ENCODE data around the gene ADGRL1.
"Not testable (repeated sequence)": the region's sequence is repeated elsewhere in the genome, so short reads cannot be mapped to it uniquely, and the experiment has no call there.

The ADGRL1 gene

GRCh38 chr19:14205452-14206287 lies at the start of gene ADGRL1:
Gene ADGRL1 (minus strand): TSS chr19:14206169. CDS start chr19:14183602, 22,567 bp downstream.
- FAIRE-seq; DNase-seq (ENCODE audit: low spot score): not testable (repeated sequence)

DNA sequence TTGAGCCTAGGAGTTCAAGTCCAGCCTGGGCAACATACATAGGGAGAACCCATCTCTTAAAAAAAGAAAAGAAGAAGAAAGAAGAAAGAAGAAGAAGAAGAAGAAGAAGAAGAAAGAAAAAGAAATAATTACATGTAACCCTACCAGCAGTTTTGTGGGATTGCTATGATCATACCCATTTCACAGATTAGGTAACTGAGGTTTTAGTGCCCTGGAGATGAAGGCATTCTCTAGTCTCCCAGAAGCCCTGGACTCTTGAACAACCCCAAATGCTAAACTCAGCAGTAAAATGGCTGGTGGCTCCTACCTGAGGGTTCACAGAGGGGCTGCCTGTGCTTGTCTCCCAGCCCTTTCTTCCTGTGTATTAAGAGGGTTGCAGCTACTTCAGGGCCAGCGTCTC lies 49.3 kb upstream of the ADGRL1 start:
- not testable (repeated sequence) for DNase-seq (ENCODE audit: low spot score); FAIRE-seq

DNA sequence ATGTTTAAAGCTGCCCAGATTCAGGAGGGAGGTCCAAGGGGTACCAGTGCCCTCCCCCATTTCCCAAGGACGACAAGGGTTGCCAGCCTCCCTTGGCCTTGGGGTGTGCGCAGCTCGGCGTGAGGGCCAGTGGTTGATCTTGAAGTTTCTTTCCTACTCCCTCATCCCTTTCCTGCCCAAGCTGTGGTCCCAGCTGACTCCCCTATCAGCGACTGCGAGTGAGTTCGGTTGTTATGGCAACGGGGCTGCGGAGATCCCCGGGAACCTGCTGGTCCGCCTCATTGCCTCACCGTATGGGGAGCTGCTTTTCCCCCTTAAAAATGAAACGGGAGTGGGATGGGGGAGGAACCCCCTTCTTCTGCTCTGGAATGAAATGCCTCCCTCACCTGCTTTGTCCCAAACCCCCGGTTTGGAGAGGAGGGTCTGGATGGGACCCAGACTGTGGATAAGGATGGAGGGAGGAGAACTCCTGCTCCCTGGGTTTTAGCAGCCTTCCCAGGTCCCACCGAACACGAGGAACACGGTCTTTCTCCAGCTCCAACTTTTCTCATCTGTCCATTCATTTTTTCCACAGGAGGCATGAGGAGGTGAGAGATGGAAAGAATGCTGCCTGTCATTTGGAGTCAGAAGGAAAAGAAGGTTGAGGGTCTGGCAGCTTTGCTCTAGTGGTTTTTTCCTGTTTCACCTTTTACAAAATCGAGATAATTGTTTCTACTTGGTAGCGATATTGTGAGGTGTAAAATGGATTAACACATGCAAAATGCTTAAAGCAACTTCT lies 48.0 kb upstream of the ADGRL1 start:
- not testable (repeated sequence) for FAIRE-seq; DNase-seq (ENCODE audit: low spot score)

GRCh38 chr19:14252136-14252535 lies 46.2 kb upstream of the ADGRL1 start:
- not testable (repeated sequence) for FAIRE-seq; DNase-seq (ENCODE audit: low spot score)

DNA sequence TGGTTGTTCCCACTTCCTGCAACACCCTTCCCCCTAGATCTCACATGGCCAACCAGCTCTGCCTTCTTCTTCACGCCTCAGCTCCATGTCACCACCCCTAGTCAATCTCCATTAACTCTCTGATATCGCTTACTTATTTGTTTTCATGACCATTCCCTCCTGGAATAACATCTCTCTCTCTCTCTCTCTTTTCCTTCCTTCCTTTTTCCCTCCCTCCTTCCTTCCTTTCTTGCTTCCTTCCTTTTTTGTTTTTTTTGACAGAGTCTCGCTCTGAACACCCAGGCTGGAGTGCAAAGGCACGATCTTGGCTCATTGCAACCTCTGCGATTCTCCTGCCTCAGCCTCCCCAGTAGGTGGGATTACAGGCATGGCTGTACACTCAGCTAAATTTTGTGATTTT lies 44.9 kb upstream of the ADGRL1 start:
- DNase-seq (ENCODE audit: low spot score), result no peak
- no peak for FAIRE-seq

- not testable (repeated sequence) for FAIRE-seq; DNase-seq (ENCODE audit: low spot score)
Observed at GRCh38 chr19:14250315-14250714, 44.3 kb upstream of the ADGRL1 start.

DNA sequence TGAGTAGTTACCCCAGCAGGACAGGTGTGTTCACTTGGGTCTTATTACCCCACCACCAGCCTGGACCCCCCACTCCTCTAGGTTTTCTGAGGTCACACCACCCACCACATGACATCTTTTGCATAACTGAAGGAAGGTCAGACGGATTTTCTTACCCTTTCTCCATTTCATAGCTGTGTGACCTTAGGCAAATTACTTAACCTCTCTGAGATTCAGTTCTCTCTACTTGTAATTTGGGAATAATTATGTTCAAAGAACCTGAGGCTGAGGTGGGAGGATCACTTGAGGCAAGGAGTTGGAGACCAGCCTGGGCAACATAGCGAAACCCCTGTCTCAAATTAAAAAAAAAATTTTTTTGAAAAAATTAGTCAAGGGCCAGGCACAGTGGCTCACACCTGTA lies 43.9 kb upstream of the ADGRL1 start:
- not testable (repeated sequence) for FAIRE-seq; DNase-seq (ENCODE audit: low spot score)

GRCh38 chr19:14249012-14249754 lies 43.2 kb upstream of the ADGRL1 start:
- FAIRE-seq; DNase-seq (ENCODE audit: low spot score): not testable (repeated sequence)

- FAIRE-seq, result no peak
- no peak for DNase-seq (ENCODE audit: low spot score)
Observed at GRCh38 chr19:14248578-14249011, 42.6 kb upstream of the ADGRL1 start.

DNA sequence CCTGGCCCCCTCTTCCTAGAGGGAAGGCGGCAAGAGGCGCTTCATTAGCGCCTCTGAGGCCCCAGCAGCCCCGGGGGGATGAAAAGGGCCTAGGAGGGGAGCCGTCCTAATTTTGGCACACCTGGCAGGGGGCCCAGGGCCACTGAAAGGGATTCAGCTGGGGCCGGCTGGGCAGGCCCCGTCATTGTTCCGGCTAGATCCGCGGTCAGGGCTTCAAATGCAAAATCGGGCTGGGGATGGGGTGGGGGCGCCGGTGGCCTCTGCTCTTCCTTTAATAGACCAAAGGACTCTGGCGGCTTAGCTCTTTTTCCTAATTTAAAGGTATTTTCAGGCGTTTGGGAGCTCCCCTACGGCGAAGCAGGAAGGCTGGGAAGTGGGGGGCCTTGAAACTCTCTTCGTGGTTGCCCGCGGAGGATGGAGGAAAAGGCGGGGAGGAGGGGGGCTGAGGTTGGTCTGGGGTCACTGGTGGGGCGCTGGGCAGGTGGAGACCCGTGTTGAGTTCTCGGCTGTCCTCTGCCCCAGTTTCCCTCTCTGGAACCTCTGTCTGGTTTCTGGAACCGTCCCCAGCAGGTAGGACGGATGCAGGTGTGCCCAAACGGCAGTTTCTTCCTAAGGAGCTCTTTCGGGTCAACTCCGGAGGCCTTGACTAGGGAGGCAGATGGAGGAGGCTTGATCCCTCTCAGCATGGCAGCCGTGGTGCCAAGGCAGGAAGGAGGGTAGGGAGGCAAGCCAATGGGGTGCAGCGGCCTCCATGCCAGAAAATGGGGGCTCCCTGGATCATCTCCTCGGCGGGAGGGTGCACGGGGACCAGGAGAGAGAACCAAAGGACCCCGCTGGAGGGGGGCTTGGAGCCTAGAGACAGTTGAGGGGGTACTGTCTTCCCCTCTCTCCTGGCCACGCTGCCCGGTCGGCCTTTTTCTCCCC lies 41.8 kb upstream of the ADGRL1 start:
- not testable (repeated sequence) for DNase-seq (ENCODE audit: low spot score); FAIRE-seq

DNA sequence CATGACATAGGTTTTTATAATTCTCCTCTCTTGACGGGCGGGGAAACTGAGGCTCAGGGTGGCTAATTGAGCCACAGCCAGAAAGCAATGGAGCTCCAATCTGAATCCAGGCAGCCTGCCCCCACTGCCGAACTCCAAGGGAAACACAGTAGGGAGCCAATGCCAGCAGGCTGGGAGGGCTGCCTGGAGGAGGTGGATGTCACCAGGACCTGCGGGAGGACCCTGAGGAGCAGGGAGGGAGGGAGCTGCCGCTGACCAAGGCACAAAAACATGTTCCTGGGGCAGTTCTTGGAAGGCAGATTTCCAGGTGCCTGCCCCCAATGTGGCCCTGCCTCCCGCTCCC lies 41.2 kb upstream of the ADGRL1 start:
- FAIRE-seq, result not testable (repeated sequence)

DNA sequence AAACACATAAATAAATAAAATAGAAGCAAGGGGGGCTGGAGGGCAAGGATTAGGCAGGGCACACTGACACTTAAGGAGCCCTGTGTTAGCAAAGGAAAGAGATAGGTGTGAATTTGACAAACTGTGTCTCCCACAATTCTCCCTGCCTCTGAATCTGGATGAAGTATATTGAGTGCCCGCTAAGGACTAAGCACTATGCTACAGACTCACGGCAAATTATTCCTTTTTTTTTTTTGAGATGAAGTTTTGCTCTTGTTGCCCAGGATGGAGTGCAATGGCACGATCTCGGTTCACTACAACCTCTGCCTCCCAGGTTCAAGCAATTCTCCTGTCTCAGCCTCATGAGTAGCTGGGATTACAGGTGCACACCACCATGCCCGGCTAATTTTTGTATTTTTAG lies 38.4 kb upstream of the ADGRL1 start:
- DNase-seq (ENCODE audit: low spot score); FAIRE-seq: not testable (repeated sequence)

More for the DNA sequence above, 41.2 kb upstream of the ADGRL1 start:
- not testable (repeated sequence) for DNase-seq (ENCODE audit: low spot score)

- not testable (repeated sequence) for DNase-seq (ENCODE audit: low spot score); FAIRE-seq
Observed at GRCh38 chr19:14243718-14244117, 37.7 kb upstream of the ADGRL1 start.

DNA sequence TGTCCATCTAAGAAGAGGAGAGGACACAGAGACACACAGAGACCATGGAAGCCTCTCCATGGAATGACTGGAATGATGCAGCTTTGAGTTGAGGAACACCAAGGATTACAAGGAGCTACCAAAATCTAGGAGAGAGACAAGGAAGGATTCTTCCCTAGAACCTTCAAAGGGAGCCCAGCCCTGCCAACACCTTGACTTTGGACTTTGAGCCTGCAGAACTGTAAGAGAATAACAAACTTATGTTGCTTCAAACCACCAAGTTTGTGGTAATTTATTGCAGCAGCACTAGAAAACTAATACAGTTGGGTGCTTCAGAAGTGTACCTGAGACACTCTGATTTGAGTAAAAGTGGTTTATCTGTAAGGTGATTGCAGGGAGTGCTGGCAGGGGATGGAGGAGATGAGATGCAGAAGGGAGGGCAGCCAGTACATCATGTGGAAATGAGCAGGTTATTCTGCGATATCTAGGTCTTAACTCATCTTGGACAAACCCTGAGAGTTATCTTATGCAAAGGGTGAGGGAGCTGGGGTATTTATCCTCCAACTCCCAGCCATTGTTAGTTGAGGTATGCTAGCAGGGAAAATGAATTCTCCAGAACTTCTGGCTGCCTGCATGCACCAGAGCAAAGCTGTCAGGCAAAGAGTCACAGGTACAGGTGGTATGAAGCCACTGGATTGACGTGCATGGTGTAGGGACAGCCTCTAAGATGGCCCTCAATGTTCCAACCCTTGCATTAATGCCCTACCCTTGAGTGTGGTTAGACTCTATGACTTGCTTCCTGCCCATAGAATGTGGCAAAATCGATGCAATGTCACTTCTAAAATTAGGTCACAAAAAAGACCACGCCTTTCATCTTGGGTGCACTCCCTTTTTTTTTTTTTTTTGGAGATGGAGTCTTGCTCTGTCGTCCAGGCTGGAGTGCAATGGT lies 31.3 kb upstream of the ADGRL1 start:
- no peak for FAIRE-seq

GRCh38 chr19:14232945-14233344 lies 27.0 kb upstream of the ADGRL1 start:
- not testable (repeated sequence) for DNase-seq (ENCODE audit: low spot score); FAIRE-seq

More for the DNA sequence above, 31.3 kb upstream of the ADGRL1 start:
- DNase-seq (ENCODE audit: low spot score), result no peak

GRCh38 chr19:14228446-14229071 lies 22.6 kb upstream of the ADGRL1 start:
- not testable (repeated sequence) for DNase-seq (ENCODE audit: low spot score); FAIRE-seq

DNA sequence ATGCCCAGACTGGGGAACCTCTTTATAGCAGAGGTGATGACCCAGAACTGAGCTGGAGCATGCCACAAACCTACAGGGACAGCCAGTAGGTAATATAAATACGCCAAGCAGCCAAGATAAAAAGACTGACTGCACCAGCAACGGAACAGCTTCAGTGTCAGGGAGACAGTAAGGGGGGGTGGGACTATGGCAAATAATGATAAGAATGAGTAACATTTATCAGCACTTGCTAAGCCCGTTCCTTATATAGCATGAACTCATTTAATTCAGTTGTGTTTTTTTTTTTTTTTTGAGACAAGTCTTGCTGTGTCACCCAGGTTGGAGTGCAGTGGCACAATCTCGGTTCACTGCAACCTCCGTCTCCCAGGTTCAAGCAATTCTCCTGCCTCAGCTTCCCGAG lies 20.5 kb upstream of the ADGRL1 start:
- not testable (repeated sequence) for FAIRE-seq; DNase-seq (ENCODE audit: low spot score)

GRCh38 chr19:14222886-14223285 lies 16.9 kb upstream of the ADGRL1 start:
- DNase-seq (ENCODE audit: low spot score) (no peak), FAIRE-seq (no peak)

- not testable (repeated sequence) for DNase-seq (ENCODE audit: low spot score); FAIRE-seq
Observed at GRCh38 chr19:14221345-14221744, 15.4 kb upstream of the ADGRL1 start.
